A549 (cell line): Measurements from ENCODE around the gene UFD1. TPM values are rescaled to one million over a fixed set of nuclear protein-coding genes. Genes with fewer than 3 reads are reported as not detected.

Experiments
- ATAC-seq, 2 experiments: fragments of 200-7000 bp in 1 of 2; fragments of >200 bp in 1 of 2; cut with Nextera tagmentation in 1 of 2; cut with Tn5 transposase in 1 of 2; 3 replicates each; pipeline versions ENCODE4 v1.8.0 to v1.9.1; 2018 to 2020; ENCODE audit warnings: mild to moderate bottlenecking in 1 of 2, moderate library complexity in 1 of 2
- CTCF ChIA-PET: fragments of 300-600 bp; sonication (Branson Sonifier 250); formaldehyde crosslinking; extraction: SDS; loops from one replicate; lab custom pipeline; 2021; ENCODE audit warnings: antibody characterized with exemption, inconsistent platforms; lab: Yijun Ruan, JAX
- POLR2A ChIA-PET: fragments of 350-600 bp; formaldehyde crosslinking; extraction: SDS; loops from one replicate; lab custom pipeline; 2021; ENCODE audit warnings: antibody characterized with exemption, inconsistent platforms; lab: Yijun Ruan, JAX
- DNase-seq, 2 experiments: peaks; one replicate each; pipeline versions ENCODE4 v3.0.0 to v3.0.0-alpha.2; 2011 to 2016; ENCODE audit warnings: low read depth in 1 of 2, low spot score in 1 of 2
- FAIRE-seq: peaks from 2 replicates; lab custom pipeline; 2011; peaks lifted over from hg19 to GRCh38; lab: Jason Lieb, UNC
- H3K27ac ChIP-seq, 2 experiments: fragments of >200 bp; sonication (Bioruptor Twin); formaldehyde crosslinking; 3 replicates each; pipeline ENCODE4 v1.5.1; 2016 to 2017
- H3K4me1 ChIP-seq: fragments of >200 bp; sonication (Bioruptor Twin); formaldehyde crosslinking; 3 replicates; pipeline ENCODE4 v1.6.1; 2016
- H3K4me2 ChIP-seq: fragments of >200 bp; sonication (Bioruptor Twin); formaldehyde crosslinking; 3 replicates; pipeline ENCODE4 v1.6.1; 2016
- H3K4me3 ChIP-seq: fragments of >200 bp; sonication (Bioruptor Twin); formaldehyde crosslinking; 3 replicates; pipeline ENCODE4 v1.5.1; 2016
- H3K9me3 ChIP-seq: fragments of >200 bp; sonication (Bioruptor Twin); formaldehyde crosslinking; 3 replicates; pipeline ENCODE4 v1.6.1; 2016
- CEBPB ChIP-seq, 2 experiments: fragments of >200 bp in 1 of 2; sonication (Bioruptor Twin) in 1 of 2; formaldehyde crosslinking in 1 of 2; IDR thresholded peaks; 2 replicates each; pipeline ENCODE4 v1.6.1; 2012 to 2016
- E2F6 ChIP-seq: IDR thresholded peaks from 2 replicates; pipeline ENCODE4 v1.6.1; 2012; ENCODE audit warnings: low read depth, borderline replicate concordance
- EP300 ChIP-seq, 2 experiments: fragments of >200 bp; sonication (Bioruptor Twin); formaldehyde crosslinking; IDR thresholded peaks; 2 replicates in 1 of 2; 3 replicates in 1 of 2; pipeline ENCODE4 v1.6.1; 2016 to 2017
- ESRRA ChIP-seq: fragments of 150-350 bp; IDR thresholded peaks from 2 replicates; pipeline ENCODE4 v1.6.1; 2014; ENCODE audit warnings: mild to moderate bottlenecking, low read length, borderline replicate concordance
- FOSB ChIP-seq: fragments of 250-450 bp; sonication (Bioruptor Pico); IDR thresholded peaks from 2 replicates; pipeline ENCODE4 v1.5.0; 2020; ENCODE audit warnings: mild to moderate bottlenecking, moderate library complexity
- GATA3 ChIP-seq: IDR thresholded peaks from 2 replicates; pipeline ENCODE4 v1.6.1; 2012; ENCODE audit warnings: borderline replicate concordance
- HES2 ChIP-seq: fragments of >200 bp; sonication (Bioruptor Twin); formaldehyde crosslinking; IDR thresholded peaks from 2 replicates; pipeline ENCODE4 v1.6.1; 2016
- HEYL ChIP-seq: fragments of 250-450 bp; sonication (Bioruptor Pico); IDR thresholded peaks from 2 replicates; pipeline ENCODE4 v1.8.0; 2021; ENCODE audit warnings: mild to moderate bottlenecking, moderate library complexity
- HMGXB4 ChIP-seq: fragments of 250-450 bp; sonication (Bioruptor Pico); IDR thresholded peaks from 2 replicates; pipeline ENCODE4 v1.5.0; 2021; ENCODE audit warnings: mild to moderate bottlenecking, moderate library complexity, borderline replicate concordance
- HOXA7 ChIP-seq: fragments of 250-450 bp; sonication (Bioruptor Pico); IDR thresholded peaks from 2 replicates; pipeline ENCODE4 v1.5.0; 2020; ENCODE audit warnings: mild to moderate bottlenecking, moderate library complexity
- HOXB13 ChIP-seq: fragments of 250-450 bp; sonication (Bioruptor Pico); IDR thresholded peaks from 2 replicates; pipeline ENCODE4 v1.5.0; 2020; ENCODE audit warnings: low read depth, mild to moderate bottlenecking, moderate library complexity
- JUN ChIP-seq, 2 experiments: fragments of >200 bp; sonication (Bioruptor Twin); formaldehyde crosslinking; IDR thresholded peaks; 2 replicates in 1 of 2; 3 replicates in 1 of 2; pipeline ENCODE4 v1.6.1; 2016 to 2017
- KDM1A ChIP-seq: fragments of 200-600 bp; sonication (generic); IDR thresholded peaks from 2 replicates; pipeline ENCODE4 v1.6.1; 2016; ENCODE audit warnings: low read depth, mild to moderate bottlenecking
- KDM5A ChIP-seq: fragments of 200-600 bp; sonication (generic); IDR thresholded peaks from 2 replicates; pipeline ENCODE4 v1.6.1; 2016; ENCODE audit warnings: antibody characterized with exemption, mild to moderate bottlenecking
- MAFK ChIP-seq: fragments of 450-650 bp; IDR thresholded peaks from 2 replicates; pipeline ENCODE4 v1.6.1; 2014; ENCODE audit not compliant: partially characterized antibody
- NR3C1 ChIP-seq: fragments of >200 bp; sonication (Bioruptor Twin); formaldehyde crosslinking; IDR thresholded peaks from 3 replicates; pipeline ENCODE4 v1.6.1; 2017
- PBX3 ChIP-seq: IDR thresholded peaks from 2 replicates; pipeline ENCODE4 v1.6.1; 2012
- PHF8 ChIP-seq: fragments of 200-600 bp; sonication (generic); IDR thresholded peaks from 2 replicates; pipeline ENCODE4 v1.6.1; 2016; ENCODE audit warnings: low read depth, mild to moderate bottlenecking, antibody characterized with exemption, moderate library complexity, borderline replicate concordance
- RAD21 ChIP-seq, 2 experiments: fragments of >200 bp in 1 of 2; sonication (Bioruptor Twin) in 1 of 2; formaldehyde crosslinking in 1 of 2; IDR thresholded peaks in 1 of 2; conservative IDR thresholded peaks in 1 of 2; 2 replicates in 1 of 2; 3 replicates in 1 of 2; pipeline ENCODE4 v1.6.1; 2012 to 2018; ENCODE audit warnings: inconsistent platforms in 1 of 2
- RCOR1 ChIP-seq: fragments of 150-350 bp; IDR thresholded peaks from 2 replicates; pipeline ENCODE4 v1.6.1; 2014; ENCODE audit warnings: antibody characterized with exemption, low read length, low read depth
- REST ChIP-seq: fragments of 200-600 bp; sonication (generic); IDR thresholded peaks from 2 replicates; pipeline ENCODE4 v1.6.1; 2016; ENCODE audit warnings: antibody characterized with exemption, mild to moderate bottlenecking, moderate library complexity
- TFCP2L1 ChIP-seq: fragments of 250-450 bp; sonication (Bioruptor Pico); IDR thresholded peaks from 2 replicates; pipeline ENCODE4 v1.5.0; 2021; ENCODE audit warnings: mild to moderate bottlenecking
- USF2 ChIP-seq: fragments of 450-650 bp; IDR thresholded peaks from 2 replicates; pipeline ENCODE4 v1.6.1; 2014; ENCODE audit warnings: antibody characterized with exemption
- ZC3H11A ChIP-seq: fragments of 450-650 bp; IDR thresholded peaks from 2 replicates; pipeline ENCODE4 v1.6.1; 2014; ENCODE audit warnings: antibody characterized with exemption, mild to moderate bottlenecking
- WGBS: methylation state at CpG from one replicate; pipeline ENCODE4 v1.1.6; 2017; ENCODE audit errors: missing lambda C conversion rate; 5-methylcytosine and 5-hydroxymethylcytosine counted together
- polyA plus RNA-seq, 4 experiments: library from polyadenylated mRNA; depleted of rRNA in 3 of 4; stranded (reverse); fragments of >200 nt; fragmentation: RNase III in 1 of 4; extraction: RNeasy Plus Mini Kit Qiagen cat#74134 plus additional on column Dnase treatment in 1 of 4; gene quantifications; 2 replicates in 3 of 4; 3 replicates in 1 of 4; pipeline ENCODE4 v1.2.3, GENCODE V29; 2011 to 2017

The UFD1 gene
- polyA plus RNA-seq, 2 of the 4 experiments (the other 2 are of a cell fraction), result 95.4 to 96.1 TPM

GRCh38 chr22:19498866-19499190, 19.8 kb upstream of the UFD1 start:
- CTCF ChIA-PET, result interaction anchor here (1.7 kb wide), 1 partner anchor 131 kb away, joined by 17 read pairs; no protein-coding TSS in a partner anchor
- 94% methylated on average over 2 of the region's 3 CpGs for WGBS
- DNase-seq, result no peak
- Histone ChIP-seq H3K27ac (no peak overlapping the region), H3K4me1 (no peaks in the 10 kb centered on the region), H3K4me3 (no peak overlapping the region), H3K9me3 (no peaks in the 10 kb centered on the region)
- POLR2A ChIA-PET, result no interaction called here
- no peak for FAIRE-seq
- TF ChIP-seq ESRRA, result no peak
- TF ChIP-seq HOXB13 (CRISPR knock-in tag), result no peak
- no peak for TF ChIP-seq USF2
- no peak for TF ChIP-seq RAD21 (conservative IDR thresholded peaks at IDR 0.05 in 1 of 2, IDR thresholded peaks at IDR 0.05 in 1 of 2)
- no peak for TF ChIP-seq HOXA7 (CRISPR knock-in tag)
- TF ChIP-seq EP300 (IDR thresholded peaks at IDR 0.05), result no peak
- TF ChIP-seq, all 56 proteins: peak for 0
- no peak overlapping the region for H3K4me2 ChIP-seq
- ATAC-seq, result no peak

GRCh38 chr22:19498154-19498865, 19.3 kb upstream of the UFD1 start:
- POLR2A ChIA-PET, result no interaction called here
- FAIRE-seq (no peak), DNase-seq (no peak), ATAC-seq (no peak)
- Histone ChIP-seq H3K27ac (no peak overlapping the region), H3K4me1 (no peaks in the 10 kb centered on the region), H3K4me2 (no peak overlapping the region), H3K4me3 (no peak overlapping the region), H3K9me3 (no peaks in the 10 kb centered on the region)
- CTCF ChIA-PET, result interaction anchor here (0.6 to 1.7 kb wide), 2 partner anchors 24 to 132 kb away, joined by 3 to 17 read pairs; no protein-coding TSS in a partner anchor
- WGBS, result 88% methylated on average over 1 of the region's 7 CpGs
- no peak for TF ChIP-seq RCOR1

GRCh38 chr22:19497245-19497644, 18.3 kb upstream of the UFD1 start:
- CTCF ChIA-PET, result interaction anchor here (1.0 to 1.7 kb wide), 2 partner anchors 131 to 133 kb away, joined by 3 to 17 read pairs; no protein-coding TSS in a partner anchor
- no peak for FAIRE-seq
- no peak for ATAC-seq
- TF ChIP-seq PBX3, result no peak
- TF ChIP-seq HES2, result no peak
- TF ChIP-seq HMGXB4 (CRISPR knock-in tag), result no peak
- TF ChIP-seq ZC3H11A, result no peak
- TF ChIP-seq MAFK, result no peak
- TF ChIP-seq GATA3, result no peak
- no peak for TF ChIP-seq HEYL (CRISPR knock-in tag)
- TF ChIP-seq E2F6, result no peak
- TF ChIP-seq REST, result no peak
- no peak for TF ChIP-seq USF2
- no peak for TF ChIP-seq KDM5A
- TF ChIP-seq CEBPB (IDR thresholded peaks at IDR 0.05), result no peak
- no peak for TF ChIP-seq TFCP2L1 (CRISPR knock-in tag)
- TF ChIP-seq FOSB, result no peak
- no peak for TF ChIP-seq JUN (IDR thresholded peaks at IDR 0.05)
- TF ChIP-seq PHF8, result no peak
- no peak for TF ChIP-seq KDM1A
- no peak for TF ChIP-seq NR3C1

More at GRCh38 chr22:19497245-19497644, 18.3 kb upstream of the UFD1 start:
- POLR2A ChIA-PET, result no interaction called here
- Histone ChIP-seq H3K27ac (no peak overlapping the region), H3K4me2 (no peak overlapping the region), H3K9me3 (no peaks in the 10 kb centered on the region), H3K4me3 (no peak overlapping the region), H3K4me1 (no peaks in the 10 kb centered on the region)
- no peak for DNase-seq
- 100% methylated on average over 3 of the region's 3 CpGs for whole genome bisulfite sequencing
